Measurements from ENCODE around the gene SEC14L5. TPM values are rescaled to one million over a fixed set of nuclear protein-coding genes. Genes with fewer than 3 reads are reported as not detected.
A peak's percentile ranks its signal among the peaks of the same experiment; 100 is the strongest.

Gene SEC14L5
- polyA plus RNA-seq, 3 donors = 0.03 TPM; not detected in 2

GRCh38 chr16:4933871-4934395 lies 24.2 kb upstream of the SEC14L5 start:
- H3K27me3 Mint-ChIP-seq (ENCODE audit: low read depth in 3 of 3) = peaks cover 46 to 61% (median 50%) of the 10 kb centered on the region in 3 donors
- H3K36me3 Mint-ChIP-seq = no peaks in the 10 kb centered on the region
- peaks cover 9% of the 10 kb centered on the region for H3K4me1 Mint-ChIP-seq
- WGBS (ENCODE audit: insufficient coverage) = 98% methylated on average over 13 of the region's 15 CpGs
- Histone ChIP-seq H3K27me3 (ENCODE audit: control insufficient read depth in 2 of 2, insufficient read depth in 2 of 2, low read length in 2 of 2) (peaks cover 20 to 40% of the 10 kb centered on the region in 2 donors), H3K9ac (ENCODE audit: insufficient read depth, low read length, poor library complexity, severe bottlenecking) (no peak overlapping the region), H3K4me1 (ENCODE audit: control insufficient read depth in 1 of 2, insufficient read depth in 2 of 2, low read length in 2 of 2) (peaks cover 9 to 10% of the 10 kb centered on the region in 2 donors), H3K4me2 (replicated peaks; ENCODE audit: extremely low read depth, low read length, poor library complexity, severe bottlenecking) (no peak overlapping the region), H3K27ac (ENCODE audit: low read depth in 1 of 2, low read length in 2 of 2) (no peak overlapping the region), H3K4me3 (replicated peaks in 1 of 3; ENCODE audit: low read depth in 2 of 3, low read length in 3 of 3) (no peak overlapping the region), H4K20me1 (ENCODE audit: insufficient read depth, low read length) (no peaks in the 10 kb centered on the region), H3K36me3 (replicated peaks in 1 of 2; ENCODE audit: control insufficient read depth in 1 of 2, insufficient read depth in 2 of 2, low read length in 2 of 2) (no peaks in the 10 kb centered on the region), H2AFZ (ENCODE audit: insufficient read depth, low read depth, low read length, poor library complexity, severe bottlenecking) (no peak overlapping the region), H3K9me3 (replicated peaks in 1 of 2; ENCODE audit: control insufficient read depth in 1 of 2, insufficient read depth in 1 of 2, low read length in 2 of 2) (peaks cover 0 to 12% of the 10 kb centered on the region in 2 donors), H3K79me2 (ENCODE audit: insufficient read depth, low read length) (no peaks in the 10 kb centered on the region)
- no peak overlapping the region for H3K27ac Mint-ChIP-seq
- H3K4me3 Mint-ChIP-seq = no peak overlapping the region
- no peak for TF ChIP-seq CTCF (IDR thresholded peaks at IDR 0.05)
- no peak for DNase-seq
- intact Hi-C loops (cut with micrococcal nuclease) = no loop called here
- H3K9me3 Mint-ChIP-seq = peaks cover 0 to 19% (median 5%) of the 10 kb centered on the region in 7 donors

DNA sequence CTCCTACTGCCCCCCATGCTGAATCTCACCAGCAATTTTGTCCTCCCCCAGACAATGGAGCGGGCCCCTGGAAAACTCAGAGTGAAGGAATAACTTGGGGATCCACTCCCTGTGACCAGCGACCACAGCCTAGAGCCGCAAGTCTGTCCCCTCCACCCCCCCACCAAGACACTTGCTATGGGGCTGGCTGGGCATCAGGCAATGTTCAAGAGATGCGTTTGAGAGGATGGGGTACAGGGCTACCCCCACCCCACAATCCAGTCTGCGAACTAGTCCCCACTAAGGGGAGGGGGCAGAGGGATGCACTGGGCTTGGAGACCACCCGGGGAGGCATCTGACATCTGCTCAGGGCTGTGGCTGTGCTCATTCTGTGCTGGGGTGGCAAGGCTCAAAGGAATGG lies 23.5 kb upstream of the SEC14L5 start:
- peaks cover 49 to 59% (median 51%) of the 10 kb centered on the region in 3 donors for H3K27me3 Mint-ChIP-seq (ENCODE audit: low read depth in 3 of 3)
- peaks cover 0 to 19% (median 5%) of the 10 kb centered on the region in 7 donors for H3K9me3 Mint-ChIP-seq
- H3K4me1 ChIP-seq (ENCODE audit: control insufficient read depth in 1 of 2, insufficient read depth in 2 of 2, low read length in 2 of 2) = peaks cover 9 to 10% of the 10 kb centered on the region in 2 donors

More for the DNA sequence above, 23.5 kb upstream of the SEC14L5 start:
- TF ChIP-seq CTCF (IDR thresholded peaks at IDR 0.05) = no peak
- intact Hi-C loops (cut with micrococcal nuclease) = no loop called here
- Histone ChIP-seq H2AFZ (ENCODE audit: insufficient read depth, low read depth, low read length, poor library complexity, severe bottlenecking) (no peak overlapping the region), H4K20me1 (ENCODE audit: insufficient read depth, low read length) (no peaks in the 10 kb centered on the region), H3K27ac (ENCODE audit: low read depth in 1 of 2, low read length in 2 of 2) (no peak overlapping the region), H3K4me2 (replicated peaks; ENCODE audit: extremely low read depth, low read length, poor library complexity, severe bottlenecking) (no peak overlapping the region), H3K27me3 (ENCODE audit: control insufficient read depth in 2 of 2, insufficient read depth in 2 of 2, low read length in 2 of 2) (peaks cover 20 to 40% of the 10 kb centered on the region in 2 donors), H3K9me3 (replicated peaks in 1 of 2; ENCODE audit: control insufficient read depth in 1 of 2, insufficient read depth in 1 of 2, low read length in 2 of 2) (peaks cover 0 to 12% of the 10 kb centered on the region in 2 donors), H3K9ac (ENCODE audit: insufficient read depth, low read length, poor library complexity, severe bottlenecking) (no peak overlapping the region), H3K36me3 (replicated peaks in 1 of 2; ENCODE audit: control insufficient read depth in 1 of 2, insufficient read depth in 2 of 2, low read length in 2 of 2) (no peaks in the 10 kb centered on the region), H3K4me3 (replicated peaks in 1 of 3; ENCODE audit: low read depth in 2 of 3, low read length in 3 of 3) (no peak overlapping the region), H3K79me2 (ENCODE audit: insufficient read depth, low read length) (no peaks in the 10 kb centered on the region)
- 94% methylated on average over 2 of the region's 6 CpGs for WGBS (ENCODE audit: insufficient coverage)
- Mint-ChIP-seq H3K4me1 (peaks cover 9% of the 10 kb centered on the region), H3K36me3 (no peaks in the 10 kb centered on the region), H3K27ac (no peak overlapping the region), H3K4me3 (peak overlapping the region in 1 of 2 donors; percentile 68)
- DNase-seq = no peak

Data from CD14-positive monocyte (primary cell).